Measurements from ENCODE around the gene FHOD3.
"Not testable (repeated sequence)": the region's sequence is repeated elsewhere in the genome, so short reads cannot be mapped to it uniquely, and the experiment has no call there.

Gene FHOD3

GRCh38 chr18:36546876-36547275, 249.4 kb downstream of the FHOD3 start:
- H3K4me3 ChIP-seq (ENCODE audit: low read depth, low read length), result no peak overlapping the region
- no peaks in the 10 kb centered on the region for H3K9me3 ChIP-seq (ENCODE audit: control insufficient read depth, insufficient read depth, low read depth, low read length)
- TF ChIP-seq PRDM10 (tag by site-specific recombination; IDR thresholded peaks at IDR 0.05), result no peak
- no peak overlapping the region for H3K27ac ChIP-seq (ENCODE audit: extremely low read depth, low read depth, low read length)
- H3K36me3 ChIP-seq (ENCODE audit: control insufficient read depth in 2 of 2, insufficient read depth in 1 of 2, low read length in 2 of 2), result no peaks in the 10 kb centered on the region
- CTCF ChIA-PET, result interaction anchor here (0.6 kb wide), 1 partner anchor 11 kb away, joined by 3 read pairs; no protein-coding TSS in a partner anchor
- no peaks in the 10 kb centered on the region for H3K4me1 ChIP-seq (ENCODE audit: control insufficient read depth, insufficient read depth, low read length)
- POLR2A ChIA-PET, result no interaction called here

- H3K4me3 ChIP-seq (ENCODE audit: low read depth, low read length), result no peak overlapping the region
- ChIA-PET CTCF (no interaction called here), POLR2A (no interaction called here)
- no peaks in the 10 kb centered on the region for H3K9me3 ChIP-seq (ENCODE audit: control insufficient read depth, insufficient read depth, low read depth, low read length)
- H3K4me1 ChIP-seq (ENCODE audit: control insufficient read depth, insufficient read depth, low read length), result no peaks in the 10 kb centered on the region
- H3K27ac ChIP-seq (ENCODE audit: extremely low read depth, low read depth, low read length), result no peak overlapping the region
- H3K36me3 ChIP-seq (ENCODE audit: control insufficient read depth in 2 of 2, insufficient read depth in 1 of 2, low read length in 2 of 2), result no peaks in the 10 kb centered on the region
- TF ChIP-seq GLI4 (tag by site-specific recombination; IDR thresholded peaks at IDR 0.05) (no peak), PBX3 (CRISPR knock-in tag; IDR thresholded peaks at IDR 0.05) (no peak), ZNF169 (tag by site-specific recombination; IDR thresholded peaks at IDR 0.05) (no peak), ZBTB26 (tag by site-specific recombination; optimal IDR thresholded peaks at IDR 0.05) (no peak), ZNF555 (tag by site-specific recombination; conservative IDR thresholded peaks at IDR 0.05) (no peak), ZNF596 (tag by site-specific recombination; IDR thresholded peaks at IDR 0.05) (no peak), ZEB2 (tag by site-specific recombination; IDR thresholded peaks at IDR 0.05) (no peak), ZNF155 (tag by site-specific recombination; IDR thresholded peaks at IDR 0.05) (no peak), ZNF366 (tag by site-specific recombination; conservative IDR thresholded peaks at IDR 0.05) (no peak), ZBTB21 (tag by site-specific recombination; IDR thresholded peaks at IDR 0.05) (no peak)
These were observed 250.0 kb downstream of the FHOD3 start for GRCh38 chr18:36547544-36547943.

GRCh38 chr18:36551274-36551673, 253.8 kb downstream of the FHOD3 start:
- H3K4me3 ChIP-seq (ENCODE audit: low read depth, low read length); H3K9me3 ChIP-seq (ENCODE audit: control insufficient read depth, insufficient read depth, low read depth, low read length); POLR2A ChIA-PET; H3K36me3 ChIP-seq (ENCODE audit: control insufficient read depth in 2 of 2, insufficient read depth in 1 of 2, low read length in 2 of 2); H3K4me1 ChIP-seq (ENCODE audit: control insufficient read depth, insufficient read depth, low read length); H3K27ac ChIP-seq (ENCODE audit: extremely low read depth, low read depth, low read length): not testable (repeated sequence)
- CTCF ChIA-PET, result interaction anchor here (0.9 kb wide), 1 partner anchor 22 kb away, joined by 3 read pairs; no protein-coding TSS in a partner anchor

GRCh38 chr18:36558234-36558633, 260.7 kb downstream of the FHOD3 start:
- H3K4me1 ChIP-seq (ENCODE audit: control insufficient read depth, insufficient read depth, low read length), result peaks cover 2% of the 10 kb centered on the region; the same call in 1 of the 2 replicates
- H3K9me3 ChIP-seq (ENCODE audit: control insufficient read depth, insufficient read depth, low read depth, low read length), result no peaks in the 10 kb centered on the region
- no peaks in the 10 kb centered on the region for H3K36me3 ChIP-seq (ENCODE audit: control insufficient read depth in 2 of 2, insufficient read depth in 1 of 2, low read length in 2 of 2)
- H3K4me3 ChIP-seq (ENCODE audit: low read depth, low read length), result no peak overlapping the region
- no peak overlapping the region for H3K27ac ChIP-seq (ENCODE audit: extremely low read depth, low read depth, low read length)
- ChIA-PET CTCF (interaction anchor here (0.6 to 0.7 kb wide), 3 partner anchors 12 to 234 kb away, joined by 3 to 6 read pairs (median 3); no protein-coding TSS in a partner anchor), POLR2A (no interaction called here)
- TF ChIP-seq ZNF776 (tag by site-specific recombination; IDR thresholded peaks at IDR 0.05; ENCODE audit: borderline replicate concordance) (no peak), CTCF (tag by site-specific recombination; IDR thresholded peaks at IDR 0.05) (0 out of 2 replicates have a peak, but pooled peaks have one; percentile 9), ZNF404 (tag by site-specific recombination; IDR thresholded peaks at IDR 0.05) (no peak)
